ENCODE data around the gene CDC42BPG.

GRCh38 chr11:64892411-64892831 lies 48.0 kb upstream of the CDC42BPG start:
- TF ChIP-seq CTCF (conservative IDR thresholded peaks at IDR 0.05 in 1 of 2, IDR thresholded peaks at IDR 0.05 in 1 of 2; ENCODE audit: low read depth in 1 of 2, low read length in 2 of 2) (no peak), EZH2 (IDR thresholded peaks at IDR 0.05; ENCODE audit: low read length, missing control alignments) (no peak)
